Kidney (tissue), 14 donors: ENCODE data around the gene ITGB1BP2. TPM values are rescaled to one million over a fixed set of nuclear protein-coding genes. Genes with fewer than 3 reads are reported as not detected.
"Not testable (repeated sequence)": the region's sequence is repeated elsewhere in the genome, so short reads cannot be mapped to it uniquely, and the experiment has no call there.

Source experiments
- DNase-seq, 5 donors: peaks; one replicate each; pipeline ENCODE4 v3.0.0-alpha.2; 2013 to 2020
- FAIRE-seq: peaks from 2 replicates; lab custom pipeline; 2012; peaks lifted over from hg19 to GRCh38; lab: Jason Lieb, UNC
- H3K27ac ChIP-seq, 2 donors: one replicate each; pipeline ENCODE4 v1.7.0; 2013; ENCODE audit warnings: low read depth in 2 of 2, low read length in 2 of 2, inconsistent platforms in 1 of 2
- H3K27me3 ChIP-seq: one replicate; pipeline ENCODE4 v1.7.1; 2013; ENCODE audit warnings: low read length, inconsistent platforms; ENCODE audit not compliant: control insufficient read depth, insufficient read depth
- H3K36me3 ChIP-seq, 3 donors: one replicate each; pipeline versions ENCODE4 v1.7.0 to v1.7.1; 2013; ENCODE audit warnings: low read length in 3 of 3, control low read depth in 1 of 3, inconsistent platforms in 1 of 3; ENCODE audit not compliant: insufficient read depth in 3 of 3, control insufficient read depth in 2 of 3
- H3K4me1 ChIP-seq, 3 donors: one replicate each; pipeline versions ENCODE4 v1.7.0 to v1.7.1; 2013; ENCODE audit warnings: low read length in 3 of 3, inconsistent platforms in 1 of 3, low read depth in 1 of 3; ENCODE audit not compliant: control insufficient read depth in 2 of 3, insufficient read depth in 2 of 3
- H3K4me3 ChIP-seq, 3 donors: one replicate each; pipeline versions ENCODE4 v1.7.0 to v1.8.1; 2013; ENCODE audit warnings: low read length in 3 of 3, control low read depth in 1 of 3, inconsistent platforms in 1 of 3
- H3K9ac ChIP-seq, 3 donors: one replicate each; pipeline versions ENCODE4 v1.7.0 to v1.7.1; 2013; ENCODE audit warnings: low read length in 3 of 3, control low read depth in 1 of 3, inconsistent platforms in 1 of 3
- H3K9me3 ChIP-seq, 3 donors: one replicate each; pipeline versions ENCODE4 v1.7.0 to v1.7.1; 2013; ENCODE audit warnings: low read length in 3 of 3, control low read depth in 1 of 3, inconsistent platforms in 1 of 3; ENCODE audit not compliant: control insufficient read depth in 2 of 3, insufficient read depth in 1 of 3
- CTCF ChIP-seq: IDR thresholded peaks from 3 replicates; pipeline ENCODE4 v1.5.1; 2012; ENCODE audit warnings: mild to moderate bottlenecking, moderate library complexity, borderline replicate concordance; ENCODE audit not compliant: insufficient read depth; ENCODE audit errors: extremely low read depth
- intact Hi-C: fragments of 100-400 bp; cut with DNase I; formaldehyde crosslinking; loops from one replicate; pipeline ENCODE4 v1.11.1; 2022
- polyA plus RNA-seq: library from polyadenylated mRNA; stranded (reverse); fragments of 350-450 nt; fragmentation: Illumina TruSeq; extraction: RNeasy Lipid Tissue Mini Kit (QIAGEN cat#74804); gene quantifications from one replicate; pipeline ENCODE4 v1.2.3, GENCODE V29; 2014; ENCODE audit warnings: low read depth, low replicate concordance; ENCODE audit not compliant: insufficient read depth
- total RNA-seq: library from RNA; stranded (reverse); fragmentation: NEBNext Ultra II Directional; extraction: Animal tissue kit (Norgen Biotek cat#: 25700); gene quantifications from one replicate; pipeline ENCODE4 v1.2.1, GENCODE V29; 2021
- donor health status: control.
- donor health status: control.
- donor health status: control.
- donor health status: control.
- donor health status: control.
- donor health status: DM: yes; HTN: yes; CAD: no.
- donor health status: Normal renal cell carcinoma (clear cell type).

Gene ITGB1BP2
- total and polyA plus RNA-seq, 2 donors from 2014 or later, result 1.8 TPM

- Histone ChIP-seq H3K36me3 (no peaks in the 10 kb centered on the region), H3K9ac (no peak overlapping the region), H3K9me3 (no peaks in the 10 kb centered on the region), H3K4me3 (no peak overlapping the region), H3K27me3 (no peaks in the 10 kb centered on the region), H3K4me1 (no peaks in the 10 kb centered on the region), H3K27ac (no peak overlapping the region)
- no peak for TF ChIP-seq CTCF
- FAIRE-seq (no peak), DNase-seq (peak in 1 of 5 donors; percentile 4)
- intact Hi-C loops, result no loop called here
Observed at GRCh38 chrX:71320126-71320525, 18.6 kb downstream of the ITGB1BP2 start.

- Histone ChIP-seq H3K4me3 (no peak overlapping the region), H3K36me3 (no peaks in the 10 kb centered on the region), H3K4me1 (no peaks in the 10 kb centered on the region), H3K9ac (no peak overlapping the region), H3K27ac (no peak overlapping the region), H3K9me3 (no peaks in the 10 kb centered on the region), H3K27me3 (no peaks in the 10 kb centered on the region)
- no peak for TF ChIP-seq CTCF
- no peak for FAIRE-seq
- intact Hi-C loops, result no loop called here
- DNase-seq, result peak in 1 of 5 donors; percentile 53
Observed at GRCh38 chrX:71321731-71322130, 20.2 kb downstream of the ITGB1BP2 start.

- H3K27ac ChIP-seq, H3K36me3 ChIP-seq, H3K27me3 ChIP-seq, DNase-seq, H3K9ac ChIP-seq, intact Hi-C loops, FAIRE-seq, H3K4me1 ChIP-seq, H3K9me3 ChIP-seq, H3K4me3 ChIP-seq: not testable (repeated sequence)
Observed at GRCh38 chrX:71324452-71324851, 22.9 kb downstream of the ITGB1BP2 start.

- no peak for TF ChIP-seq CTCF
- H3K9me3 ChIP-seq, result no peaks in the 10 kb centered on the region
- H3K27ac ChIP-seq, result no peak overlapping the region
- no peak overlapping the region for H3K4me3 ChIP-seq
- intact Hi-C loops, result no loop called here
- no peaks in the 10 kb centered on the region for H3K4me1 ChIP-seq
- no peaks in the 10 kb centered on the region for H3K27me3 ChIP-seq
- FAIRE-seq, result no peak
- H3K36me3 ChIP-seq, result no peaks in the 10 kb centered on the region
- H3K9ac ChIP-seq, result no peak overlapping the region
- DNase-seq, result no peak
Observed at GRCh38 chrX:71326394-71326793, 24.8 kb downstream of the ITGB1BP2 start.

- FAIRE-seq, H3K27me3 ChIP-seq, H3K9me3 ChIP-seq, DNase-seq, intact Hi-C loops, H3K9ac ChIP-seq, H3K36me3 ChIP-seq, H3K27ac ChIP-seq, H3K4me1 ChIP-seq, H3K4me3 ChIP-seq: not testable (repeated sequence)
Observed at GRCh38 chrX:71349151-71349665, 47.7 kb downstream of the ITGB1BP2 start.

GRCh38 chrX:71349867-71350266 lies 48.3 kb downstream of the ITGB1BP2 start:
- FAIRE-seq, H3K36me3 ChIP-seq, H3K9ac ChIP-seq, H3K27me3 ChIP-seq, DNase-seq, intact Hi-C loops, H3K4me3 ChIP-seq, H3K9me3 ChIP-seq, H3K27ac ChIP-seq, H3K4me1 ChIP-seq: not testable (repeated sequence)
